Upper lobe of left lung (tissue), 4 donors: Measurements from ENCODE around the gene SMAD6.

Experiments used
- EP300 ChIP-seq, 4 donors: sonication (generic); formaldehyde crosslinking; IDR thresholded peaks; one replicate each; pipeline ENCODE4 v1.5.1; 2017; ENCODE audit warnings: antibody characterized with exemption in 4 of 4, control low read depth in 2 of 4
- POLR2A ChIP-seq, 4 donors: fragments of 450-650 bp; IDR thresholded peaks; one replicate each; pipeline ENCODE4 v1.5.1; 2016 to 2017; ENCODE audit warnings: antibody characterized with exemption in 4 of 4, mild to moderate bottlenecking in 2 of 4
- TF ChIP-seq, protein P1 (sequence below), 6 experiments: fragments of 450-650 bp in 4 of 6; fragments of 200-600 bp in 2 of 6; sonication (generic) in 2 of 6; IDR thresholded peaks; one replicate each; pipeline ENCODE4 v1.5.1; 2016 to 2019; ENCODE audit warnings: antibody characterized with exemption in 6 of 6

- TF ChIP-seq, protein P1, sequence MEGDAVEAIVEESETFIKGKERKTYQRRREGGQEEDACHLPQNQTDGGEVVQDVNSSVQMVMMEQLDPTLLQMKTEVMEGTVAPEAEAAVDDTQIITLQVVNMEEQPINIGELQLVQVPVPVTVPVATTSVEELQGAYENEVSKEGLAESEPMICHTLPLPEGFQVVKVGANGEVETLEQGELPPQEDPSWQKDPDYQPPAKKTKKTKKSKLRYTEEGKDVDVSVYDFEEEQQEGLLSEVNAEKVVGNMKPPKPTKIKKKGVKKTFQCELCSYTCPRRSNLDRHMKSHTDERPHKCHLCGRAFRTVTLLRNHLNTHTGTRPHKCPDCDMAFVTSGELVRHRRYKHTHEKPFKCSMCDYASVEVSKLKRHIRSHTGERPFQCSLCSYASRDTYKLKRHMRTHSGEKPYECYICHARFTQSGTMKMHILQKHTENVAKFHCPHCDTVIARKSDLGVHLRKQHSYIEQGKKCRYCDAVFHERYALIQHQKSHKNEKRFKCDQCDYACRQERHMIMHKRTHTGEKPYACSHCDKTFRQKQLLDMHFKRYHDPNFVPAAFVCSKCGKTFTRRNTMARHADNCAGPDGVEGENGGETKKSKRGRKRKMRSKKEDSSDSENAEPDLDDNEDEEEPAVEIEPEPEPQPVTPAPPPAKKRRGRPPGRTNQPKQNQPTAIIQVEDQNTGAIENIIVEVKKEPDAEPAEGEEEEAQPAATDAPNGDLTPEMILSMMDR (IDR thresholded peaks at IDR 0.05), result no peak
- no peak for TF ChIP-seq POLR2A (IDR thresholded peaks at IDR 0.05)
- peak in 2 of 4 donors; percentile 11 to 50 for TF ChIP-seq EP300 (IDR thresholded peaks at IDR 0.05)
Observed at GRCh38 chr15:66679657-66680108, 22.4 kb upstream of the SMAD6 start.
